ENCODE results near the gene ADAMTS9.

Gene ADAMTS9

DNA sequence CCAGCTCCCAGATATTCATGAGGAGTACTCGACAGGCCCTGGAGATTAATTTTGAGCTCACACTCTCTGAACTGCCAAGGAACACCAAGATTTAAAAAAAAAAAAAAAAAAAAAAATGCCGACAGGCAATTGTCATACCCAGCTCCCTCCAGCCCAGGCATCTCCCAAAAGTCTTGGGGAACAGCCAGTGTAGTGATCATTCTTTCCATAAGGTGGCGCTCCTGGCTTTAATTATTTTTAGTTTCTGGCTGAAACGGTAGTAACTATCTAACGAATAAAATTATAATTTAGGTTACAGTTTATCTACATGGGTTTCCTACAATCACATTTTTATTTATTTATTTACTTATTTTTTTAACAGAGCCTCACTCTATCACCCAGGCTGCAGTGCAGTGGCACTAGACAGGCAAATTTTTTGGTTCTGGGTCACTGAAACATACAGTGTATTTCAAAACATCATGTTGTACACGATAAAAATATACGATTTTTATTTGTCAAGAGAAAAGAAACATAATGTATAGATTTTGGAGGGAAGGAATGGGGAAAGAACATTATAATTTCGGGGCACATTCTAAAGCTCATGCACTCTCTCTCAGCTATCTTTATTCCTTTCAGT is 157.3 kb downstream of the ADAMTS9 start:
- peak; percentile 27 to 40 for DNase-seq

- DNase-seq, result no peak
These were observed 164.5 kb downstream of the ADAMTS9 start for GRCh38 chr3:64523324-64523723.

DNA sequence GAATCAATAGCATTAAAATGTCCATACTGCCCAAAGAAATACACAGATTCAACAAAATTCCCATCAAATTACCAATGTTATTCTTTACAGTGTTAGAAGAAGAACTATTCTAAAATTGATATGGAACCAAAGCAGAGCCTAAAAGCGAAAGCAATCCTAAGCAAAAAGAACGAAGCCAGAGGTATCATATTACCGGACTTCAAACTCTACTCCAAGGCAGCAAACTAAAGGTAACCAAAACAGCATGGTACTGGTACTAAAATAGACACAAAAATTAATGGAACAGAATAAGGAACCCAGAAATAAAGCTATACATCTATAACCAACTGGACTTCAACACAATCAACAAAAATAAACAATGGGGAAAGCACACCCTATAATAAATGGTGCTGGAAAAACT is 167.5 kb downstream of the ADAMTS9 start:
- no peak for DNase-seq

GRCh38 chr3:64518950-64519349 is 168.8 kb downstream of the ADAMTS9 start:
- DNase-seq, result no peak

GRCh38 chr3:64518496-64518895 is 169.3 kb downstream of the ADAMTS9 start:
- no peak for DNase-seq

GRCh38 chr3:64514889-64515288 is 172.9 kb downstream of the ADAMTS9 start:
- DNase-seq, result no peak

DNA sequence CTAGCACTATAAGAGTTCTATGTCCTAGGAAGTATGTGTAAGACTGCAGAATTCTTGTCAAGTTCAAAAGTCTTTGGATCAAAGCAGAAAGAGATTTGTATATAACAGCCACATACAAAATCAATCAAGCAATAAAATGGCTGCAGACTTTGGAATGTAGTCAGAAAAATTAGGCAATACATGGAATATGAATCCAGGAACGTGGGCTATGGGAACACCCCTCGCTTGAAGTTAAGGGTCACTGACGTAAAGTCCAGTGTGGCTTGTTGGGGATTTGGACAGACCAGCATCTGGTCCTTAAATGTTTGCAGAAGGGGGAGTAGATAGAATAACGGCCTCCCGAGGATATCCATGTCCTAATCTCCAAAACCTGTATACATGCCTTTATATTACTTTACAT is 178.6 kb downstream of the ADAMTS9 start:
- no peak for DNase-seq

GRCh38 chr3:64508140-64508539 is 179.7 kb downstream of the ADAMTS9 start:
- DNase-seq, result no peak

- no peak for DNase-seq
These were observed 181.5 kb downstream of the ADAMTS9 start for GRCh38 chr3:64506255-64506654.

GRCh38 chr3:64505419-64505818 is 182.4 kb downstream of the ADAMTS9 start:
- no peak for DNase-seq

DNA sequence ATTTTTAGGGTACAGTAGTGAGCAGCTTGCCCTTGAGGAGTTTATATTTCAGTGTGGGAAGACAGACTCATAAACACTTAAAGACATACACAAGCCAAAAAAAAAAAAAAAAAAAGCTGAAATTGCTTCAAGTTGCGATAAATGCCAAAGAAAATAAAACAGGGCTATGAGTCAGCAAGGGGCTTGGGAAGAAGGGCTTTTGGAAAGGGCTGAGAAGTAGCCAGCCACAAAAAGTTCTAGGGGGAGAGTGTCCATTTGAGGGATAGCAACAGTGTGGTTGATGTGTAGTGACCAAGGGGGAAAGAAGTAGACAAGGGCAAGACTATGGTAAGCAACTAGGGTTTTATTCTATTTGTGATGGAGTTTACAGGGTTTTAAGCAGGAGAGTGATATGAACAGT is 185.5 kb downstream of the ADAMTS9 start:
- DNase-seq, result no peak

DNA sequence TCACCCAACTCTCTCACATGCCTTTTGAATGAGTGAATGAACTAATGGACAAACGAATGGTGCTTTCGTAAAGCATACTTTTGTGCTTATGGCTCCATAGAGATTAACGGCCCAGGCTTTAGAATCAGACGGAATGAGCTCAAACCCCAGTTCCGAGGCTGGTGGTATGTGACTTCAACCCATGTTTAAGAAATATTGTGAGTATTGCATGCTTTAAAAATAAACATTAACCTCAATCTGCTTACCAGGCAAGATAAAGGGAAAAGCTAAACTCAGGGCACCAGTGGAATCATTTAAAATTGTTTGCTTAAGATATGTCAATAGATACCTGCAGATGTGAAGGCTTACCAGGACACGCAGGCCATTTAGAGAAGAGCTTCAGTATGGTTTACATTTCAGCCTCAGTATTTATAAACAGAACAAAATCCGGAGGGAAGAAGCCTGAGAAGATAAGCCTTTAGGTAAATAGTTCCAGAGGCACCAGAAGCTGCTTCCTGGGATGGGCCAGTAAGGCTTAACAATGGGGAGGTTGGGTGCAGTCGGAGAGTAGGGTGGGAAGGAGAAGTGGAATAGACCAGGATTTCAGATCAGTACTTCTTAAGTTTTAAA is 186.4 kb downstream of the ADAMTS9 start:
- DNase-seq, result no peak

DNA sequence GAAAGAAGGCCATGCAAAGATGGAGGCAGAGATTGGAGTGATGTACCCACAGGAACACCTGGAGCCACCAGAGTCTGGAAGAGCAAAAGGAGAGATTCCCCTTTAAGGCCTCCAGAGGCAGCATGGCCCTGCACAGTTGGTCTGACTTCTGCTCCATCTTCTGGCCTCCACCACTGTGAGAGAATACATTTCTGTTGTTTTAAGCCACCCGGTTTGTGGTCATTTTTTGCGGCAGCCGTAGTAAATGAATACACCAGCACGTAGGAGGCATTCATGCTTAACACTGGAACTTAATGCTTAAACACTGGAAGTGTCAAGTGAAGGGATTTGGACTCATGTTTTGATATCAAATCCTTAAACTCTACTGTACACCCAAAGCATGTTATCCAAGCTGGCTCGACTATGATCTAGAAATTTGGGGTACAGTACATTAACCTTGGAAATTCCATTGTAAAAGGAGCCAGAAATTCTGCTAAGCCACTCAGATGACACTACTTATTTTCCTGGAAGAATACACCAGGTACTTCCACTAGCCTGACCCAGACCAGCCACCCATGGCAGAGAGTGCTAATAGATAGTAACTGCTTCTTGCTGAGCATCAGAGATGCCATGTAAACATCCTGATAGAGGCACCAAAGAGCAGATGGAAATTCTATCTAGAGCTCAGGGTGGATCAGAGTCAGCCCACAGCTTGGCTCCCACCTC is 190.9 kb downstream of the ADAMTS9 start:
- DNase-seq, result no peak

GRCh38 chr3:64495781-64496334 is 191.9 kb downstream of the ADAMTS9 start:
- DNase-seq, result no peak

GRCh38 chr3:64495121-64495780 is 192.5 kb downstream of the ADAMTS9 start:
- DNase-seq, result no peak

DNA sequence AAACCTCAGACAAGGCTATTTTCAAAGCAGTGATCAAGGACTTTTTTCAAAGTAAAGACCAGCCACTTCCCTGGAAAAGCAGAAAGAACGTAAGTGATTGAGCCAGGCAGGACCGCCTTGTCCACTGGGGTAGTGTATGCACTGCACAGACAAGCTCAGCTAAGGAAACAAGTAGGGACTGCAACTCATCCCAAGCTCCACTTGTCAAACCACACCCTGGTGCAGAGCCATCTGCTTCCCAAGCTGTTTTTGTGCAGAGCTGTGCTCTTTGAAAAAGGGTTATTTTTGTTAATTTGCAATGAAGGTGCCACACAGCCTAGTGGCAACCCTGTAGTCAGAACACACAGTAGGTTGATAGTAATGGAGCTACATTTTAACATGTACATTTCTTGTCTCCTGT is 193.3 kb downstream of the ADAMTS9 start:
- DNase-seq, result no peak

DNA sequence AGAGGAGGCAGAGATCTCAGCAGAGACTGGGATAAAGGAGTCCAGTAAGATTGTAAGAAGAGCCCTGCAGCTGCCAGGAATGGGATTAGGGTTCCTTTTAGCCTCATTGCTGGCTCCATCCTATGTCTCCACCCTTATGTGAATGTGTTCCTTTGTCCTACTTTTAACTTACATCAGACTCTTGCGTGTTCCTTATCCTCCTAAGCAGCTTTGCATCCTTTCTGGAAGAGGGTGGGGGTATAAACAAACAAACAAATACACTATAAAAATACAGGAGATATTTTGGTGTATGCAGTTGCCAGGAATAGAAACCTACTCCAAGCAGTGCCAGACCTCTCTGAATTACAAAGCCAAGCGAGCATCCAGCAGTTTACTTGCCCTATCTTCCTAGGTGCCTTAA is 194.7 kb downstream of the ADAMTS9 start:
- no peak for DNase-seq

DNA sequence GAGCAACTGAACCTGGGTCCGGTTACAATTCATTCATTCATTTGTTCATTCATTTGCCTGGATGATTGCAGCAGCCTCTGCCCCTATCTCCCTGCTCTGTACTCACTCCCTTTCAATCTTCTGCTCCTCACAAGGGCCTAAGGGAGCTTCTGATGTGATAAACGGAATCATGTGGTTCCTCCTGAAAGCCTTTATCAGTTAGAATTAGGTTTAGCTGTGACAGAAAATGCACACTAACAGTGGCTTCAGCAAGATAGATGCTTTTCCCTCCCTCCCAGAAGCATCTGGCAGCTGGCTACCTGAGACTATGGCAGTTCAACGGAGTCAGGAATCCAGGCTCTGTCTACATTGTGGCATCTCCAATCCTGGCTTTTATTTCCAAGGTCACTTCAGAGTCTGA is 196.0 kb downstream of the ADAMTS9 start:
- DNase-seq, result no peak

DNA sequence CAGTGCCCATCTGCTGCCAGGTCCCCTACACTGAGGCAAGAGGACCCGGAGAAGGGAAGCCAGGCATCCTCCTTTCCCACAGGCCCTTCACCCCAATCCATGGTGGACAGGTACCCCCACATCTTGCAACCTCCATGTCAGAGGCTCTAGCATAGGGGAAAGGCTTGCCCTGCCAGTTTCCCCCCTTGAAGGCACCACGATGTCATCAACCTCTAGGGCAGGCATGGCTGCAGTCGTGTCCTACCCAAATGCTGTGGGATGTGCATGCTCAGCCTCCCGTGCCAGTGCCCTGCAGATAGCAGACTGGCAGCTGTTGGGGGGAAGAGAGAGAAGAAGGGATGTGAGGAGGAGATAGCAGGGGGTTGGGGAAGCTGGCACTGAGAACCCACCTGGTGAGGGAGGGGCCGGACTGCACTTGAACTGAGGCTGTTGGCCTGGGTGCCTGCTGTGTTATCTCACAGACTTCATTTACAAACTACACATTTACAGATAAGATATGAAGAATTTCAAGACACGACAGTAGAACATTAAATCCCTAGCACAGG is 197.5 kb downstream of the ADAMTS9 start:
- DNase-seq, result no peak

DNA sequence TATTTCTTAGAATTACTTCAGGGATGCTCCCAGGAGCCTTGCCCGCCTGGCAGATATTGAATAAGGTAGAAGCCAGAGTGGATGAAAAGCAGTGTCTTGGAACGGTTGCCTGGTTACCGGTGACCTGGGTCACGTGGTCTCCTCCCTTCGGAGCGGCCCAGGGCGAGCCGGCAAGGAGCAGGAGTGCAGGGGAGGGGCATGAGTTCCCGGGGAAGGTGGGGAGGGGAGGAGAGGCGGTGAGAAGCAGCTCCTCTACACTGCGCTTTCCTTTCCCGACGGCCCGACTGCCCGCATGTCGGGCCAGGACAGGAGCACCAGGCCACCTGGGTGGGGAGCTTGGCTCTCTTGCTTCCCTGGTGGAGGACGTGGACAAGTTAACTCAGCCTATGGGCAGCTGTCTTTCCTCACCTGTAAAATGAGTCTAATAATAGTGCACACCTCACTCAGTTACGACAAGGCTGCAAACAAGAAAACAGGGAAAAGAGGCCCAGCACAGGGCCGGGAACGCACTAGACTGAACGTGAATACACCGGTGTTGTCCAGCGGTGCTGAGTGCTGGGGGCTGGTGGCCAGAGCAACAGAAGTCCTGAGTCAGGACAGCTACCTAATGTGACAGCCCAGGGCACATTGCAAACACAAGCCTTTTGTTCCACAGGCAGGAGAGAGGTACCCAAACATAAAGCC is 198.3 kb downstream of the ADAMTS9 start:
- DNase-seq, result no peak

- no peak for DNase-seq
These were observed 198.9 kb downstream of the ADAMTS9 start for GRCh38 chr3:64488939-64489338.

DNA sequence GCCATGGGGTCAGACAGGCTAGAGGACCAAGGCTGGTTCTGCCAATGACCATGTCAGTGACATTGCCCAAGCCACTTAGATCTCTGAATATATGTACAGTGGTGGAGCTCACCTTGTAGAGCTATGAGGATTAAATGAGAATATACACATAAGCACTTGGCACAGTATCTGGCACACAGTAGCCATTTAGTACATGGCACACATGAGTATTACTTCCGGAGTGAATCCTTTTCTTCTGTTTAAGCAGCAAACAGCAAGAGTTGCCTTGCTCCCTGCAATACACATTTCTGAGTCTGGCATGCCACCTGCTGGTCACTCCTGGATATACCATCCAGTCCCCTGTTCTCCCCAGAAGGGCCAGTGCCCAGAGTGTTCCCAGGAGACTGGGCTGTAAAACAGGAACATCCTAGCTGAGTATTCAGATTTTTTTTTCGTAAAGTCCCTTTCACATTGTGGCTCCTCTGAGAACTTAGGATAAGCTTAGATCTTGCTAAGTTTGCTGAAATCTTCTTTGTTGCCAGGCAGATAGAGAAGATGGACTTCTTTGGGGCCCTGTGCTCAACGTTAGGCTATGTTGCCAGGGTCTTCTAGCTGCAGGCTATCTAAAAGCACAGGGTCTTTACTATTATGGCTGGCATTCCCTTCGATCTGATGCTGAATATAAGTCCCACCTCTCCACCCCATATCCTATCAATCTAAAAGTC is 203.4 kb downstream of the ADAMTS9 start:
- DNase-seq, result peak; percentile 78 to 82

Data from activated CD4-positive, alpha-beta T cell treated with anti-CD3 and anti-CD28 coated beads, Interleukin-2, amount 50 U/mL, for 48 hours (primary cell).